Measurements from ENCODE around the gene PPP1R3G. TPM values are rescaled to one million over a fixed set of nuclear protein-coding genes. Genes with fewer than 3 reads are reported as not detected.
"Not testable (repeated sequence)": the region's sequence is repeated elsewhere in the genome, so short reads cannot be mapped to it uniquely, and the experiment has no call there.

The PPP1R3G gene
- total and polyA plus RNA-seq, 3 experiments from 2014 or later, result not detected

GRCh38 chr6:5051394-5051793 is 33.7 kb upstream of the PPP1R3G start:
- Histone ChIP-seq H3K36me3 (ENCODE audit: insufficient read depth, low read length) (no peaks in the 10 kb centered on the region), H3K9me3 (ENCODE audit: low read length) (no peaks in the 10 kb centered on the region), H3K27ac (ENCODE audit: low read depth, low read length) (no peak overlapping the region), H3K4me3 (ENCODE audit: low read length) (no peak overlapping the region), H3K27me3 (ENCODE audit: insufficient read depth, low read length, poor library complexity, severe bottlenecking) (no peaks in the 10 kb centered on the region), H3K4me1 (ENCODE audit: insufficient read depth, low read length) (no peaks in the 10 kb centered on the region)
- H3K36me3 Mint-ChIP-seq, result peaks cover 2 to 32% (median 4%) of the 10 kb centered on the region in 3 donors
- no peaks in the 10 kb centered on the region for H3K4me1 Mint-ChIP-seq
- no peak overlapping the region for H3K4me3 Mint-ChIP-seq
- ChIA-PET POLR2A (no interaction called here), CTCF (no interaction called here)
- H3K27ac Mint-ChIP-seq, result no peak overlapping the region
- peaks cover 13 to 20% of the 10 kb centered on the region in 2 donors for H3K27me3 Mint-ChIP-seq
- peaks cover 18 to 48% (median 39%) of the 10 kb centered on the region in 5 donors for H3K9me3 Mint-ChIP-seq
- no peak for DNase-seq

- no peak for DNase-seq
- H3K27me3 ChIP-seq (ENCODE audit: insufficient read depth, low read length, poor library complexity, severe bottlenecking), result no peaks in the 10 kb centered on the region
- no peak overlapping the region for H3K4me3 ChIP-seq (ENCODE audit: low read length)
- Mint-ChIP-seq H3K36me3 (peaks cover 2 to 29% (median 4%) of the 10 kb centered on the region in 3 donors), H3K4me1 (no peaks in the 10 kb centered on the region), H3K27ac (no peak overlapping the region), H3K27me3 (peaks cover 12 to 13% of the 10 kb centered on the region in 2 donors), H3K9me3 (peaks cover 18 to 43% (median 35%) of the 10 kb centered on the region in 5 donors), H3K4me3 (no peak overlapping the region)
- no peak overlapping the region for H3K27ac ChIP-seq (ENCODE audit: low read depth, low read length)
- H3K4me1 ChIP-seq (ENCODE audit: insufficient read depth, low read length), result no peaks in the 10 kb centered on the region
- no peaks in the 10 kb centered on the region for H3K36me3 ChIP-seq (ENCODE audit: insufficient read depth, low read length)
- CTCF ChIA-PET, result no interaction called here
- POLR2A ChIA-PET, result no interaction called here
- H3K9me3 ChIP-seq (ENCODE audit: low read length), result no peaks in the 10 kb centered on the region
Observed at GRCh38 chr6:5053038-5053437, 32.1 kb upstream of the PPP1R3G start.

- no peak overlapping the region for H3K27ac Mint-ChIP-seq
- H3K4me1 Mint-ChIP-seq, result no peaks in the 10 kb centered on the region
- DNase-seq, result no peak
- no peaks in the 10 kb centered on the region for H3K36me3 ChIP-seq (ENCODE audit: insufficient read depth, low read length)
- no peaks in the 10 kb centered on the region for H3K27me3 ChIP-seq (ENCODE audit: insufficient read depth, low read length, poor library complexity, severe bottlenecking)
- H3K9me3 ChIP-seq (ENCODE audit: low read length), result no peaks in the 10 kb centered on the region
- H3K4me3 ChIP-seq (ENCODE audit: low read length), result no peak overlapping the region
- H3K27ac ChIP-seq (ENCODE audit: low read depth, low read length), result no peak overlapping the region
- no peaks in the 10 kb centered on the region for H3K4me1 ChIP-seq (ENCODE audit: insufficient read depth, low read length)
- H3K9me3 Mint-ChIP-seq, result peaks cover 18 to 38% (median 30%) of the 10 kb centered on the region in 5 donors
- peaks cover 8 to 13% of the 10 kb centered on the region in 2 donors for H3K27me3 Mint-ChIP-seq
- no peak overlapping the region for H3K4me3 Mint-ChIP-seq
- ChIA-PET POLR2A (no interaction called here), CTCF (no interaction called here)
- H3K36me3 Mint-ChIP-seq, result peaks cover 2 to 23% (median 3%) of the 10 kb centered on the region in 3 donors
Observed at GRCh38 chr6:5053864-5054244, 31.3 kb upstream of the PPP1R3G start.

DNA sequence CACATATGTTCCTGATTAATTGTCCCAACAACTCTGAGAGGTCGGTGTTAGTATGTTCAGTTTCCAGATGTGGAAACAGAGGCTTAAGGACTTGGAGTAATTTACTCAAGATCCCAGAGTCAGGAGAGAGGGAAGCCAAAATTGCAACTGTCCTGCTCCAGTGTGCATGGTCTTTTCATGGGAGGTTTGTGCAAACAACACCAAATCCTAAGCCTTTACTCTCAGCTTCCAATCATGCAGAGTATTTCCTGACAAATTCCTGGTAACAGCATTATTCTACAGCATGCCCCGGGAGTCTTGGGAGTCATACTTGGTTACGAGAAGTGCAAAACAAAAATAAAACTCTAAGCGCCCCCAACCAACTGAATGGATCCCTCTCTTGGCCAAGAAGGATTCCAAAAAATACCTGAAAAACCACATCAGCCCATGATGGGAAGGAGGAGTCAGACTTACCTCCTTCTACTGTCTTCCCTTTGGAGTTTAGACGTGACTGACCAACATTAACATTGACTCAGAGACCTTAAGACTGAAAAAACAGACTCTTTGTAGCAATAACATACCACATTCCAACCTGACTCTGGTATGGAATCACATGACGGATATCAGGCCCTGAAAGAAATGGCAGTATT is 30.8 kb upstream of the PPP1R3G start:
- no peaks in the 10 kb centered on the region for H3K4me1 ChIP-seq (ENCODE audit: insufficient read depth, low read length)
- no peak overlapping the region for H3K4me3 Mint-ChIP-seq
- no peaks in the 10 kb centered on the region for H3K4me1 Mint-ChIP-seq
- no peaks in the 10 kb centered on the region for H3K9me3 ChIP-seq (ENCODE audit: low read length)
- ChIA-PET POLR2A (no interaction called here), CTCF (no interaction called here)
- H3K27ac Mint-ChIP-seq, result no peak overlapping the region
- DNase-seq, result no peak
- peaks cover 18 to 35% (median 28%) of the 10 kb centered on the region in 5 donors for H3K9me3 Mint-ChIP-seq
- H3K36me3 Mint-ChIP-seq, result peaks cover 2 to 22% (median 3%) of the 10 kb centered on the region in 3 donors
- peaks cover 8 to 13% of the 10 kb centered on the region in 2 donors for H3K27me3 Mint-ChIP-seq
- no peak overlapping the region for H3K4me3 ChIP-seq (ENCODE audit: low read length)
- H3K36me3 ChIP-seq (ENCODE audit: insufficient read depth, low read length), result no peaks in the 10 kb centered on the region
- H3K27me3 ChIP-seq (ENCODE audit: insufficient read depth, low read length, poor library complexity, severe bottlenecking), result no peaks in the 10 kb centered on the region
- H3K27ac ChIP-seq (ENCODE audit: low read depth, low read length), result no peak overlapping the region

- H3K9me3 ChIP-seq (ENCODE audit: low read length), result no peaks in the 10 kb centered on the region
- H3K9me3 Mint-ChIP-seq, result peaks cover 18 to 27% (median 22%) of the 10 kb centered on the region in 5 donors
- H3K4me1 Mint-ChIP-seq, result no peaks in the 10 kb centered on the region
- POLR2A ChIA-PET, result no interaction called here
- H3K27ac Mint-ChIP-seq, result no peak overlapping the region
- no peak for DNase-seq
- no peak overlapping the region for H3K4me3 Mint-ChIP-seq
- CTCF ChIA-PET, result no interaction called here
- peaks cover 8 to 13% of the 10 kb centered on the region in 2 donors for H3K27me3 Mint-ChIP-seq
- H3K4me3 ChIP-seq (ENCODE audit: low read length), result no peak overlapping the region
- no peak overlapping the region for H3K27ac ChIP-seq (ENCODE audit: low read depth, low read length)
- H3K36me3 ChIP-seq (ENCODE audit: insufficient read depth, low read length), result no peaks in the 10 kb centered on the region
- no peaks in the 10 kb centered on the region for H3K27me3 ChIP-seq (ENCODE audit: insufficient read depth, low read length, poor library complexity, severe bottlenecking)
- no peaks in the 10 kb centered on the region for H3K4me1 ChIP-seq (ENCODE audit: insufficient read depth, low read length)
- peaks cover 2 to 26% (median 3%) of the 10 kb centered on the region in 3 donors for H3K36me3 Mint-ChIP-seq
Observed at GRCh38 chr6:5055118-5055517, 30.0 kb upstream of the PPP1R3G start.

DNA sequence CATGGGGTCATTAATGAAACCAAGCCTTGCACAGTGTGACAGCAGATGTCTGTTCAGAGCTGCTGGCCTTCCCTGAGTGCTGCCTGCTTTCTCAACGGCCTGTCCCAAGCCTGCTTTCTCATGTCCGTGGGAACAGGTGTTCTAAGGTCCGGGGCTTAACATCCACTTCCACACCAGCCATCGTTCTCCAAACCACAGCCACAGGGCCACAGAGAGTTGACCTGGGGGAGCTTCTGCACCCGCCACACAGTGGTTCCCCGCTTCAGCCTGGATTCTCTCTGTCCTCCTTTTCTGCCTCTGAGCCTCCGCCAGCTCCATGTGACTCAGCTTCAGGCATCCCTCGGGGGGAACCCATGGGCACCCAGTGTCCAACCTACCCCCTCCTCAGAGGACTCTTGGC is 26.9 kb upstream of the PPP1R3G start:
- Mint-ChIP-seq H3K4me1 (no peaks in the 10 kb centered on the region), H3K27me3 (peaks cover 6 to 9% of the 10 kb centered on the region in 2 donors), H3K4me3 (no peak overlapping the region), H3K9me3 (peaks cover 0 to 3% (median 2%) of the 10 kb centered on the region in 5 donors), H3K36me3 (peaks cover 0 to 11% (median 1%) of the 10 kb centered on the region in 3 donors), H3K27ac (no peak overlapping the region)
- Histone ChIP-seq H3K9me3 (ENCODE audit: low read length) (no peaks in the 10 kb centered on the region), H3K4me3 (ENCODE audit: low read length) (no peak overlapping the region), H3K36me3 (ENCODE audit: insufficient read depth, low read length) (no peaks in the 10 kb centered on the region), H3K27me3 (ENCODE audit: insufficient read depth, low read length, poor library complexity, severe bottlenecking) (no peaks in the 10 kb centered on the region), H3K27ac (ENCODE audit: low read depth, low read length) (no peak overlapping the region), H3K4me1 (ENCODE audit: insufficient read depth, low read length) (no peaks in the 10 kb centered on the region)
- ChIA-PET CTCF (no interaction called here), POLR2A (no interaction called here)
- DNase-seq, result no peak

- H3K36me3 Mint-ChIP-seq, result peaks cover 0 to 9% (median 1%) of the 10 kb centered on the region in 3 donors
- Histone ChIP-seq H3K9me3 (ENCODE audit: low read length) (no peaks in the 10 kb centered on the region), H3K27me3 (ENCODE audit: insufficient read depth, low read length, poor library complexity, severe bottlenecking) (no peaks in the 10 kb centered on the region), H3K36me3 (ENCODE audit: insufficient read depth, low read length) (no peaks in the 10 kb centered on the region), H3K27ac (ENCODE audit: low read depth, low read length) (no peak overlapping the region), H3K4me1 (ENCODE audit: insufficient read depth, low read length) (no peaks in the 10 kb centered on the region), H3K4me3 (ENCODE audit: low read length) (no peak overlapping the region)
- H3K27ac Mint-ChIP-seq, result no peak overlapping the region
- no peaks in the 10 kb centered on the region for H3K4me1 Mint-ChIP-seq
- H3K4me3 Mint-ChIP-seq, result no peak overlapping the region
- ChIA-PET CTCF (no interaction called here), POLR2A (no interaction called here)
- DNase-seq, result no peak
- peaks cover 0 to 3% (median 2%) of the 10 kb centered on the region in 5 donors for H3K9me3 Mint-ChIP-seq
- H3K27me3 Mint-ChIP-seq, result peaks cover 7 to 8% of the 10 kb centered on the region in 2 donors
Observed at GRCh38 chr6:5059036-5059896, 25.9 kb upstream of the PPP1R3G start.

GRCh38 chr6:5060439-5060838 is 24.7 kb upstream of the PPP1R3G start:
- H3K36me3 Mint-ChIP-seq; DNase-seq; H3K4me3 ChIP-seq (ENCODE audit: low read length); H3K4me1 Mint-ChIP-seq; H3K27ac Mint-ChIP-seq; POLR2A ChIA-PET; H3K9me3 Mint-ChIP-seq; H3K27ac ChIP-seq (ENCODE audit: low read depth, low read length); H3K36me3 ChIP-seq (ENCODE audit: insufficient read depth, low read length); H3K4me1 ChIP-seq (ENCODE audit: insufficient read depth, low read length); H3K27me3 ChIP-seq (ENCODE audit: insufficient read depth, low read length, poor library complexity, severe bottlenecking); H3K27me3 Mint-ChIP-seq; CTCF ChIA-PET; H3K4me3 Mint-ChIP-seq; H3K9me3 ChIP-seq (ENCODE audit: low read length): not testable (repeated sequence)
